Small intestine (tissue), 7 donors: ENCODE measurements around the gene KRT2. TPM values are rescaled to one million over a fixed set of nuclear protein-coding genes. Genes with fewer than 3 reads are reported as not detected.

Source experiments
- DNase-seq, 2 donors: peaks; one replicate each; pipeline versions ENCODE4 v3.0.0 to v3.0.0-alpha.2; 2013
- FAIRE-seq: peaks from 2 replicates; lab custom pipeline; 2012; peaks lifted over from hg19 to GRCh38; lab: Jason Lieb, UNC
- H3K27ac ChIP-seq, 3 donors: one replicate each; pipeline ENCODE4 v1.5.1; 2013; ENCODE audit warnings: low read length in 2 of 3, mild to moderate bottlenecking in 2 of 3, control low read depth in 1 of 3, inconsistent platforms in 1 of 3, low read depth in 1 of 3, moderate library complexity in 1 of 3
- H3K27me3 ChIP-seq, 3 donors: one replicate each; pipeline ENCODE4 v1.6.1; 2013; ENCODE audit warnings: low read length in 3 of 3, inconsistent platforms in 1 of 3; ENCODE audit not compliant: control insufficient read depth in 3 of 3, insufficient read depth in 3 of 3
- H3K36me3 ChIP-seq, 3 donors: one replicate each; pipeline ENCODE4 v1.6.1; 2013; ENCODE audit warnings: low read length in 3 of 3, inconsistent platforms in 1 of 3, low read depth in 1 of 3, mild to moderate bottlenecking in 1 of 3, moderate library complexity in 1 of 3; ENCODE audit not compliant: control insufficient read depth in 3 of 3, insufficient read depth in 2 of 3
- H3K4me1 ChIP-seq, 3 donors: one replicate each; pipeline ENCODE4 v1.6.1; 2013; ENCODE audit warnings: low read length in 2 of 3, inconsistent platforms in 1 of 3, low read depth in 1 of 3, mild to moderate bottlenecking in 1 of 3, moderate library complexity in 1 of 3; ENCODE audit not compliant: control insufficient read depth in 3 of 3, insufficient read depth in 2 of 3
- H3K4me3 ChIP-seq, 3 donors: one replicate each; pipeline ENCODE4 v1.5.1; 2013; ENCODE audit warnings: low read length in 3 of 3, control low read depth in 1 of 3, inconsistent platforms in 1 of 3, low read depth in 1 of 3, mild to moderate bottlenecking in 1 of 3, moderate library complexity in 1 of 3
- H3K9me3 ChIP-seq, 2 donors: one replicate each; pipeline ENCODE4 v1.6.1; 2013; ENCODE audit warnings: low read depth in 1 of 2, low read length in 1 of 2; ENCODE audit not compliant: control insufficient read depth in 2 of 2, insufficient read depth in 1 of 2
- WGBS, 3 donors: extraction: QIAGEN DNeasy Blood & Tissue Kit; methylation state at CpG; one replicate each; pipeline ENCODE4 v1.1.7; 2013; 5-methylcytosine and 5-hydroxymethylcytosine counted together
- polyA plus RNA-seq, 4 donors: library from polyadenylated mRNA; stranded (reverse) in 3 of 4; unstranded in 1 of 4; fragments of 200-250 nt in 3 of 4; fragments of 120-200 nt in 1 of 4; gene quantifications; one replicate each; pipeline versions ENCODE4 v1.2.1 to v1.2.3, GENCODE V29; 2013
- donor health status: healthy with polysubstance abuse.
- donor health status: control.
- donor health status: control.
- donor health status: Bipolar disorder and iron deficiency.
- donor health status: healthy.

Gene KRT2
- polyA plus RNA-seq, 4 donors, result 1.1 to 2.2 (median 1.1) TPM; not detected in 1

DNA sequence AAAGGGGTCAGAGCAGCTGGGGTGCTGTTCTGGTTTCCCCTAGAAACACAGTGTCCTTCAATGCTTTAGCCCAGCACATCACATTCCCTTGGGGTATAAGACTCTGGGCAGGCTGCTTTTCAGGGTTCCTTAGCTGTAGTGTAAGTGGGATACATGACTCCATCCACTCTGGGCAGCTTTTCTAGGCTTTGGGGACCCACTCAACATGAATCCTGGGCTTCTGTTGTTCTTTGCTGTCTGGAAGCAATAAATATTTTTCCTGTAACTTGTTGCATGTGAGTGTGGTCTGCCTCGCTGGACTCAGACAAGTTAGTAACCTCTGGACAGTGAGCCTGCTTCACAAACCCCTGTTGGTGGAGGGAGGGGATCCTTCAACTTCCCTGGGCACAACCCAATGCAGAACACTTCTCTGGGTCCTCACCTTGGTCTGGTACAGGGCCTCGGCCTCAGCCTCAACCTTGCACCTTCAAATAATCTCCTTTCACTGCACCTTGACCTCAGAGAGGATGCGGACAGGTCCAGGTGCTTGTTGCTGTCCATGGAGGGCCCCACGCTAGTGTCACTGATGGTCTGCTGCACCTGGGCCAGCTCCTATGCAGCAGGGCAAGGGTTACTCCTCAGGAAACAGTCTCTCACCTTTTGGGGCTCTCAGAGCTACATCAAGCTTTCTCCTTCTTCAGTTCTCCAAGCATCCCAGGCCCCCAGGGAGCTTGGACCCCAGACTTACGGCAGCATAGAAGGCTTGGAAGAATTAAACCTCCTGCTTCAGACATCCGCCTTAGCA is 20.1 kb downstream of the KRT2 start:
- 74 to 86% (median 80%) methylated on average over 6 of the region's 6 CpGs for WGBS, 3 donors
- Histone ChIP-seq H3K4me1 (peaks cover 0 to 14% (median 2%) of the 10 kb centered on the region in 3 donors), H3K36me3 (no peaks in the 10 kb centered on the region), H3K27me3 (no peaks in the 10 kb centered on the region), H3K4me3 (no peak overlapping the region), H3K27ac (no peak overlapping the region), H3K9me3 (no peaks in the 10 kb centered on the region)
- FAIRE-seq (no peak), DNase-seq (no peak)

DNA sequence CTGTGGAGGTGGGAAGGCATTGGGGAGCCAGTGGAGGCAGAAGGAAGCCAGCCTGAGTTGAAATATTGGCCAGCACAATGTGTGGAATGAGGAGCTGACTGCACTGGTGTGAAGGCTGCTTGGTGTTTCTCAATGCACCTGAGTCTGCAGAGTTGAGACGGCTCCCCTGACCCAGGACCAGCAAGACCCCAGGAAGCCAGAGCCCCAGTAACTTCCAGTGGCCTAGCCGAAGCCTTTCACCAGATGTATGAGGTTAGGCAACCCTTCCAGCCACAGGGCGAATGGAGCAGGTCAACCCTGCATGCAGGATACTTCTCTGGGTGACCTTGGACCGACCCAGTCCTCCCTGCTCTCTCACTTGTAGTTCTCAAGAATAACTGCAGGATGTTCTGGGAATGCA is 20.7 kb downstream of the KRT2 start:
- FAIRE-seq (no peak), DNase-seq (no peak)
- Histone ChIP-seq H3K27me3 (no peaks in the 10 kb centered on the region), H3K4me1 (peaks cover 0 to 14% (median 2%) of the 10 kb centered on the region in 3 donors), H3K4me3 (no peak overlapping the region), H3K27ac (no peak overlapping the region), H3K36me3 (no peaks in the 10 kb centered on the region), H3K9me3 (no peaks in the 10 kb centered on the region)
- WGBS, 3 donors, result 51 to 69% (median 59%) methylated on average over 4 of the region's 4 CpGs

DNA sequence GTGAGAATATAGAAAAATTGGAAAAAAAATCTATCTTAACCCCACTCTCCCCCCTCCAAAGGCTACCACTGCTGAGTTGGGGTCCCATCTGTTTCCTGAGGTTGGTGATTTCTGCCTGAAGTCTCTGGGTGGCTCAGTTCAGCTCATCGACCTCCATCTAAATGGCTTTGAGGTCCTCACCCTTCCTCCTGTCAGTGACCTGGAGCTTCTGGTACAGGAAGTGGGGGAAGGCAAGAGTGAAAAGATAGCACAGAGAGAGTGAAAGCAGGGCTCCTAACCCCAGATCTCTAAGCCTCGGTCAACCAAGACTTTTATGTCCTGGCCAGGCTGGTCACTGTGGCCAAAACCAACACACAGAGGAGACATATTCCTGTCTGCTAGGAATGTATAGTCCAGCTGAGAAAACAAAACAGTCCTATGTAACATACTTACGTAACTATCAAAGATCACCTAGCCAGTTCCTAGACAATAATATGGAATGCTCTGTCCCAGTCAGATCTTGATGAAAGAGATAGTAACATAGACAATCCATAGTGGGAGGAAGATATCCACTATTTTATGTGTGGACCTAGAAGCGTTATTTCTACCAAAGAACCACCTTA is 21.3 kb downstream of the KRT2 start:
- Histone ChIP-seq H3K27me3 (no peaks in the 10 kb centered on the region), H3K27ac (no peak overlapping the region), H3K4me3 (no peak overlapping the region), H3K36me3 (no peaks in the 10 kb centered on the region), H3K4me1 (peaks cover 0 to 14% (median 2%) of the 10 kb centered on the region in 3 donors), H3K9me3 (no peaks in the 10 kb centered on the region)
- no peak for DNase-seq
- 65 to 81% (median 72%) methylated on average over 4 of the region's 4 CpGs for WGBS, 3 donors
- FAIRE-seq, result no peak

DNA sequence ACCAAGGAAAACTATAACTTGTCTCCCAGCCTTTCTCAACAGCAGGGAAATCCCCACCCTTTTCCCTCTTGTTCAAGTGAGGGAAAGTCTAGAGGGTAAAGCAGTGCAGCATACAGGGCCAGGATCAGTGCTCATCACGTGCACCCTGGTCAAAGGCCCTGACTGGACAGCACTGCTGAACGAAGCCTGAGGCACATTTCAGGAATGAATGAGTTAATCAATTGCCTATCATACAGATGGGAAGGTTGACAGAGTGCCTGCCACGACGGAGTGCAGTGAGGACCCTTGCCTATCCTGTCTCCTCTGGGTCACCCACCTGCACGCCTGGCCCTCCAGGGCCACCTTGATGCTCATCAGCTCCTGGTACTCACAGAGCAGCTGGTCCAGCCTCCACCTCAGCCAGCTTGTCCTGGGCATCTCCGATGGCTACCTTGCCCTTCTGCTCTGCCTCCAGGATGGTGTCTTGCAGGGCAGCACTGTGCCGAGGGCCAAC is 22.0 kb downstream of the KRT2 start:
- FAIRE-seq (no peak), DNase-seq (peak in 1 of 2 donors; percentile 35)
- WGBS, 3 donors, result 64 to 69% (median 68%) methylated on average over 7 of the region's 7 CpGs

DNA sequence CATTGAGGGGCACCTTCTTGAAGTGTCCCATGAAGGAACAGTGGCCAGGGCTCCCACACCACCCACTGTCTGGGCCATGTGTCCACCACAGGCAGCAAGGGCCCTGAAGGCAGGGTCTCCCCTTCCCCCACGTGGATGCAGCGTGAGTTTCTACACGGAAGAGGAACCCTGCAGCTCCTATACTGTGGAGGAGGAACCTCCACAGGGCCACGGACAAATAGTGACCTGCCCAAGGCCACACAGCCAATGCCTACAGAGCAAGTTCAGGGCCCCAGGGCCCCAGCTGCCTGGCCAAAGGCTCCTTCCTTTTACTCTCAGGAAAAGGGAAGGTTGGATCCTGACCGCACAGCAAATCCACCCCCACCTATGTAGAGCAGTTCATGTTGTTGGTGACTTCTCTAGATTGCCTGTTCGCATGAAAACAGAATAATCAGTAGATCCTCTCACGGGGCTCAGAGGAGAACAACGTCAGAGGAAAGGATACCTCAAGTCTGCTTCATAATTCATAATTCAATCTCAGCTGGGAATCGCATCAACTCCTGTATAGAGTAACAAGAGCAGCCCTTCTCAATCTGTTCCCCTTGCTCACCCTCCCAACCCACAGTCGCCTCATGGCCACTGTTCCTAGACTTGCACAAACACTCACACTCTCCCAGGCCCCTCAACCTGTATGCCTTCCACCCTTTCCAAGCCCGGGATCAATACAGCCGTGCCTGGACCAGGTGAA is 22.6 kb downstream of the KRT2 start:
- no peak for FAIRE-seq
- Histone ChIP-seq H3K27me3 (no peaks in the 10 kb centered on the region), H3K9me3 (no peaks in the 10 kb centered on the region), H3K36me3 (no peaks in the 10 kb centered on the region), H3K27ac (no peak overlapping the region), H3K4me1 (peaks cover 0 to 14% (median 2%) of the 10 kb centered on the region in 3 donors), H3K4me3 (no peak overlapping the region)
- WGBS, 3 donors, result 72 to 81% (median 77%) methylated on average over 12 of the region's 12 CpGs
- no peak for DNase-seq

More for the DNA sequence above, 22.0 kb downstream of the KRT2 start:
- Histone ChIP-seq H3K27ac (no peak overlapping the region), H3K36me3 (no peaks in the 10 kb centered on the region), H3K27me3 (no peaks in the 10 kb centered on the region), H3K9me3 (no peaks in the 10 kb centered on the region), H3K4me3 (no peak overlapping the region), H3K4me1 (peaks cover 0 to 14% (median 2%) of the 10 kb centered on the region in 3 donors)

DNA sequence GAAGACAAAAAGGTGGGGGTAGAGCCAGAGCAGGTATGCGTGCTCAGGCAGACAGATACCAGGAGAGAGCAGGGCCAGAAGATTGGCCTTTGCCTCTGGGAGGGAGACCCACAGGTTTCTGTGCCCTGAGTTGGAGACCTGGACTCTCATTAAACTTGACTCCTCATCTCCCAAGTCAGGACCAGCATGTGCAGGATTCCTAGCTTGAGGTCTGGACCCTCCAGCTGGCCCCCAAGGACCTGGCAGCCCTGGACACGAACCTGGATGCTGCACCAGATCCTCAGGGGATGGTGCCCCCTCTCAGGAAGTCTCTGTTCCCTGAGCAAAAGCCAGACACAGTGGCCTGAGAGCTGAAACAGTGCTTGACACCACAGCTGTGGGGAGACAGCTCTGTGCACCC is 23.2 kb downstream of the KRT2 start:
- FAIRE-seq, result no peak
- H3K36me3 ChIP-seq, result no peaks in the 10 kb centered on the region
- 77 to 94% (median 78%) methylated on average over 2 of the region's 2 CpGs for WGBS, 3 donors
- no peak overlapping the region for H3K27ac ChIP-seq
- no peaks in the 10 kb centered on the region for H3K27me3 ChIP-seq
- H3K4me1 ChIP-seq, result peaks cover 0 to 14% (median 2%) of the 10 kb centered on the region in 3 donors
- no peak overlapping the region for H3K4me3 ChIP-seq
- no peaks in the 10 kb centered on the region for H3K9me3 ChIP-seq
- DNase-seq, result no peak

DNA sequence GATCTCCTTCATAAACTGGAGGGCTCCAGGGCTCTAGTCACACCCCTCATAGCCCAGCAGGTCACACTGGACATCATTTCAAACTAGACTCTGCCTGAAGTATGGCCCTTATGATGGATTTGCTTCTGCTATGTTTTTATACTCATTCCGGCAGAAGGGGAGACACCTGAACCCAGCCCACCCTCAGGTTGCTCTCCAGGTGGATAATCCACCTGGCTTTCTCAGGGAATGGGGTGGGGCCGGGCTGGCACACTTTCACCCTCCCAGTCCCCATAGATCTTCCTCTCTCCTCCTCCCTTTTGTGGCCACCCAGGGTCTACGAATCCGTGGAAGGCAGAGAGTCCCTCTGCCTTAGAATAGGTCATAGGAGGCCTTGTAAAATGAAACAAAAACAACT is 23.9 kb downstream of the KRT2 start:
- H3K4me3 ChIP-seq, result no peak overlapping the region
- H3K9me3 ChIP-seq, result no peaks in the 10 kb centered on the region
- peaks cover 0 to 14% (median 2%) of the 10 kb centered on the region in 3 donors for H3K4me1 ChIP-seq
- 71 to 90% (median 82%) methylated on average over 4 of the region's 4 CpGs for WGBS, 3 donors
- H3K27ac ChIP-seq, result no peak overlapping the region
- H3K36me3 ChIP-seq, result no peaks in the 10 kb centered on the region
- no peaks in the 10 kb centered on the region for H3K27me3 ChIP-seq
- FAIRE-seq, result no peak
- no peak for DNase-seq

DNA sequence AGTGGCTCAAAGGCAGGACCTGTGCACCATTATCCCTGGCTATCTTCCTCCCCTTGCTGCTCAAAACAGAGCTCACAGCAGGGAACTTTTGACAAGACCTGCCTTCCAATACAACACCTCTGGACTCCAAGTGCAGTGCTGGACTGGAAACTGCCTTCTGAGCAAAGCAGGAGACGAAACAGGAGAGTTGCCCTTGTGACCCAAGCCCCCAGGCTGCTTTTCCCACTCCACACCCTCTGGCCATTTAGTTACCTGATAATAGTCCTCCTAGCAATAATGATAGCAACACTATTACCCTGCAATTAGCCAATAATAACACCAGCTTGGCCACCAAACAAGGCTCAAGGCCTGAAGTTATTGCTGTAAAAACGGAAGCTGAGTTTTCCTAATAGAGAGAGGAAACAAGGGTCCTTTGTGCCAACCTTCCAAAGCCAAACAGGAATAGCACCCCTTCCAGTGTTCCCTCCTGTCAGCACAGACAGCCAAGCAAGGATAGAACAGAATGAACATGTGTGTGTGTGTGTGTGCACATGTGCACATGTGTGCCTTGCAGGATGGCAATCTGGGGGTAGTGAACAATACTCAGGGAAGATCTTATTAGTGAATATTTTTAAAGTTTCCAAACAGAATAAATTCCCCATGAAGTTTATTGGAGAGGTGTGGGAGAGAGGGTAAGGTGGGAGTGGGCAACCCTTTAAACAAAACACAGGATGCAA is 24.5 kb downstream of the KRT2 start:
- H3K4me1 ChIP-seq, result peaks cover 0 to 14% (median 2%) of the 10 kb centered on the region in 3 donors
- peak; percentile 19 to 33 for DNase-seq
- no peaks in the 10 kb centered on the region for H3K9me3 ChIP-seq
- no peaks in the 10 kb centered on the region for H3K36me3 ChIP-seq
- 27 to 52% (median 33%) methylated on average over 2 of the region's 2 CpGs for WGBS, 3 donors
- H3K27me3 ChIP-seq, result no peaks in the 10 kb centered on the region
- FAIRE-seq, result no peak
- no peak overlapping the region for H3K27ac ChIP-seq
- no peak overlapping the region for H3K4me3 ChIP-seq
